ENCODE measurements around the gene TNIP1. TPM values are rescaled to one million over a fixed set of nuclear protein-coding genes. Genes with fewer than 3 reads are reported as not detected.

The TNIP1 gene
- total RNA-seq, 4 donors from 2014 or later = 191 to 352 (median 266) TPM

GRCh38 chr5:151029179-151030055 lies 51.4 kb downstream of the TNIP1 start:
- Histone ChIP-seq H3K4me1 (peaks cover 0 to 35% (median 2%) of the 10 kb centered on the region in 4 donors), H3K27ac (peak overlapping the region; percentile 40 to 72 (median 56)), H3K27me3 (no peaks in the 10 kb centered on the region), H3K36me3 (peaks cover 0 to 83% (median 3%) of the 10 kb centered on the region in 3 donors), H3K4me3 (no peak overlapping the region), H3K9me3 (no peaks in the 10 kb centered on the region)
- TF ChIP-seq, protein P1, sequence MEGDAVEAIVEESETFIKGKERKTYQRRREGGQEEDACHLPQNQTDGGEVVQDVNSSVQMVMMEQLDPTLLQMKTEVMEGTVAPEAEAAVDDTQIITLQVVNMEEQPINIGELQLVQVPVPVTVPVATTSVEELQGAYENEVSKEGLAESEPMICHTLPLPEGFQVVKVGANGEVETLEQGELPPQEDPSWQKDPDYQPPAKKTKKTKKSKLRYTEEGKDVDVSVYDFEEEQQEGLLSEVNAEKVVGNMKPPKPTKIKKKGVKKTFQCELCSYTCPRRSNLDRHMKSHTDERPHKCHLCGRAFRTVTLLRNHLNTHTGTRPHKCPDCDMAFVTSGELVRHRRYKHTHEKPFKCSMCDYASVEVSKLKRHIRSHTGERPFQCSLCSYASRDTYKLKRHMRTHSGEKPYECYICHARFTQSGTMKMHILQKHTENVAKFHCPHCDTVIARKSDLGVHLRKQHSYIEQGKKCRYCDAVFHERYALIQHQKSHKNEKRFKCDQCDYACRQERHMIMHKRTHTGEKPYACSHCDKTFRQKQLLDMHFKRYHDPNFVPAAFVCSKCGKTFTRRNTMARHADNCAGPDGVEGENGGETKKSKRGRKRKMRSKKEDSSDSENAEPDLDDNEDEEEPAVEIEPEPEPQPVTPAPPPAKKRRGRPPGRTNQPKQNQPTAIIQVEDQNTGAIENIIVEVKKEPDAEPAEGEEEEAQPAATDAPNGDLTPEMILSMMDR (IDR thresholded peaks at IDR 0.05) = no peak
- TF ChIP-seq POLR2A (IDR thresholded peaks at IDR 0.05) = no peak
- DNase-seq = no peak

DNA sequence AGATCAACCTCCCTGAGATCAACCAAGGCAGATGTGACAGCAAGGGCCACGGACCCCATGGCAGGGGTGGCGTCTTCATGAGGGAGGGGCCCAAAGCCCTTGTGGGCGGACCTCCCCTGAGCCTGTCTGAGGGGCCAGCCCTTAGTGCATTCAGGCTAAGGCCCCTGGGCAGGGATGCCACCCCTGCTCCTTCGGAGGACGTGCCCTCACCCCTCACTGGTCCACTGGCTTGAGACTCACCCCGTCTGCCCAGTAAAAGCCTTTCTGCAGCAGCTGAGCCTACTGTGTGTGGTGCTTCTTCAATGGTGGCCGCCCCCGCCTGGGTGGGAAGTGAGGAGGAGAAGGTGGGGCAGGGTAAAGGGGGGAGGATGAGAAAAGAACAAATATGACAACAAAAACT lies 52.1 kb downstream of the TNIP1 start:
- H3K9me3 ChIP-seq = no peaks in the 10 kb centered on the region
- no peak for DNase-seq
- peaks cover 0 to 42% (median 2%) of the 10 kb centered on the region in 4 donors for H3K4me1 ChIP-seq
- TF ChIP-seq, protein P1 (IDR thresholded peaks at IDR 0.05) = no peak
- no peak for TF ChIP-seq POLR2A (IDR thresholded peaks at IDR 0.05)
- no peaks in the 10 kb centered on the region for H3K27me3 ChIP-seq
- H3K4me3 ChIP-seq = no peak overlapping the region
- H3K27ac ChIP-seq = peak overlapping the region in 3 of 4 donors; percentile 25 to 61 (median 29)
- peaks cover 0 to 76% (median 3%) of the 10 kb centered on the region in 3 donors for H3K36me3 ChIP-seq

DNA sequence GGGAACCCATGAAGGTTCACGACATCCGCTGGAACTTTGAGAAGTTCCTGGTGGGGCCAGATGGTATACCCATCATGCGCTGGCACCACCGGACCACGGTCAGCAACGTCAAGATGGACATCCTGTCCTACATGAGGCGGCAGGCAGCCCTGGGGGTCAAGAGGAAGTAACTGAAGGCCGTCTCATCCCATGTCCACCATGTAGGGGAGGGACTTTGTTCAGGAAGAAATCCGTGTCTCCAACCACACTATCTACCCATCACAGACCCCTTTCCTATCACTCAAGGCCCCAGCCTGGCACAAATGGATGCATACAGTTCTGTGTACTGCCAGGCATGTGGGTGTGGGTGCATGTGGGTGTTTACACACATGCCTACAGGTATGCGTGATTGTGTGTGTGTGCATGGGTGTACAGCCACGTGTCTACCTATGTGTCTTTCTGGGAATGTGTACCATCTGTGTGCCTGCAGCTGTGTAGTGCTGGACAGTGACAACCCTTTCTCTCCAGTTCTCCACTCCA lies 52.8 kb downstream of the TNIP1 start:
- Histone ChIP-seq H3K4me3 (no peak overlapping the region), H3K36me3 (peaks cover 0 to 74% (median 3%) of the 10 kb centered on the region in 3 donors), H3K27me3 (no peaks in the 10 kb centered on the region), H3K9me3 (no peaks in the 10 kb centered on the region), H3K27ac (peak overlapping the region in 3 of 4 donors; percentile 25 to 61 (median 29)), H3K4me1 (peaks cover 0 to 48% (median 2%) of the 10 kb centered on the region in 4 donors)
- no peak for DNase-seq
- TF ChIP-seq, protein P1 (IDR thresholded peaks at IDR 0.05) = no peak
- no peak for TF ChIP-seq POLR2A (IDR thresholded peaks at IDR 0.05)

DNA sequence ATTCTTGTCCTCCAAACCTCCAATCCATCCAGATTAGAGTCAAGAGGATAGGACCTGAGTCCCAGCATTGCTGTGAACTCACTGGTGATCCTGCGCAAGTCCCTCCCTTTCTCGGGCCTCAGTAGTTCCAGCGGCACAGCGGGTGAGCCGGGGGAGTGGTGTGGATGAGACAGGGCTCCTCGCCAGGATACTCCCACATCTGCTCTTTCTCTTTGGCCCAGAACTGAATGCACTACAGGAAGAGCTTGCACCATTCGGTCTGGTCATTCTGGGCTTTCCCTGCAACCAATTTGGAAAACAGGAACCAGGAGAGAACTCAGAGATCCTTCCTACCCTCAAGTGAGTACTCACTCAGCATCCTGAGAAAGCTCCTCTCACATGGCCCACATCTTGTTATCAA lies 54.2 kb downstream of the TNIP1 start:
- Histone ChIP-seq H3K4me3 (no peak overlapping the region), H3K9me3 (no peaks in the 10 kb centered on the region), H3K4me1 (peaks cover 0 to 52% (median 2%) of the 10 kb centered on the region in 4 donors), H3K27ac (peak overlapping the region; percentile 3 to 78 (median 65)), H3K36me3 (peaks cover 0 to 66% (median 0%) of the 10 kb centered on the region in 3 donors), H3K27me3 (no peaks in the 10 kb centered on the region)
- no peak for TF ChIP-seq POLR2A (IDR thresholded peaks at IDR 0.05)
- TF ChIP-seq, protein P1 (IDR thresholded peaks at IDR 0.05) = no peak
- DNase-seq = no peak

- H3K4me3 ChIP-seq = peak overlapping the region in 1 of 4 donors; percentile 60
- DNase-seq = no peak
- no peaks in the 10 kb centered on the region for H3K9me3 ChIP-seq
- peak overlapping the region; percentile 3 to 78 (median 65) for H3K27ac ChIP-seq
- no peaks in the 10 kb centered on the region for H3K27me3 ChIP-seq
- peaks cover 0 to 51% (median 2%) of the 10 kb centered on the region in 4 donors for H3K4me1 ChIP-seq
- TF ChIP-seq, protein P1 (IDR thresholded peaks at IDR 0.05) = no peak
- no peak for TF ChIP-seq POLR2A (IDR thresholded peaks at IDR 0.05)
- peaks cover 0 to 60% (median 0%) of the 10 kb centered on the region in 3 donors for H3K36me3 ChIP-seq
Measured at GRCh38 chr5:151026088-151026487, 54.7 kb downstream of the TNIP1 start.
